Activated naive CD8-positive, alpha-beta T cell treated with anti-CD3 and anti-CD28 coated beads, Interleukin-2, amount 50 U/mL, for 24 hours (primary cell): ENCODE results near the gene RPL32.

Experiments
- ATAC-seq: fragments of 150-1000 bp; cut with Tn5 transposase; one replicate; pipeline ENCODE4 v1.10.0; 2021
- DNase-seq: peaks from one replicate; pipeline ENCODE4 v3.0.0; 2021
- H3K27ac Mint-ChIP-seq: one replicate; pipeline ENCODE4 v1.8.0; 2021; ENCODE audit warnings: mild to moderate bottlenecking, mixed read lengths
- H3K27me3 Mint-ChIP-seq: one replicate; pipeline ENCODE4 v1.8.0; 2021; ENCODE audit warnings: mixed read lengths
- H3K36me3 Mint-ChIP-seq: one replicate; pipeline ENCODE4 v1.8.0; 2021; ENCODE audit warnings: low read depth, mixed read lengths
- H3K4me1 Mint-ChIP-seq: one replicate; pipeline ENCODE4 v1.8.0; 2021; ENCODE audit warnings: mixed read lengths
- H3K4me3 Mint-ChIP-seq: one replicate; pipeline ENCODE4 v1.8.0; 2021; ENCODE audit warnings: mild to moderate bottlenecking, moderate library complexity, mixed read lengths
- H3K9me3 Mint-ChIP-seq: one replicate; pipeline ENCODE4 v1.8.0; 2021; ENCODE audit warnings: mixed read lengths

RPL32 gene

DNA sequence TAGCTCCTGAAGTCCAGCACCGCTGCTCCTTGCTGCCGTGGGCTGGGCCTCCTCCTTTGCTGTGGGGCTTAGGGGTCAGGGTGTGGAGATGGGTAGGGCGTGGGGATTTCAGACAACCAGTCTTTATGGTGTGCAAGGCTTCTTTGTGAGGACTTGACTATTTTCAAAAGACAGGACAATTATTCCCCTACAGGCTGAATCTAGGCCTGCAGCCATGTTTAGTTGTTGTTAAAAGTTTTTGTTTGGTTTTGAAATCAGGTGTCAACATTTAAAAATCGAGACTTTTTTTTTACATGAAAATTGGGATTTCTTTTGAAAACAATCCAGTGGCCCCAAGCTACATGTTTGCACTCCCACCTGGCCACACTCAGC lies 10.6 kb downstream of the RPL32 start:
- Mint-ChIP-seq H3K27ac (no peak overlapping the region), H3K4me1 (peaks cover 7% of the 10 kb centered on the region), H3K9me3 (no peaks in the 10 kb centered on the region), H3K27me3 (no peaks in the 10 kb centered on the region), H3K36me3 (peaks cover 37% of the 10 kb centered on the region), H3K4me3 (no peak overlapping the region)
- DNase-seq: no peak
- no peak for ATAC-seq

DNA sequence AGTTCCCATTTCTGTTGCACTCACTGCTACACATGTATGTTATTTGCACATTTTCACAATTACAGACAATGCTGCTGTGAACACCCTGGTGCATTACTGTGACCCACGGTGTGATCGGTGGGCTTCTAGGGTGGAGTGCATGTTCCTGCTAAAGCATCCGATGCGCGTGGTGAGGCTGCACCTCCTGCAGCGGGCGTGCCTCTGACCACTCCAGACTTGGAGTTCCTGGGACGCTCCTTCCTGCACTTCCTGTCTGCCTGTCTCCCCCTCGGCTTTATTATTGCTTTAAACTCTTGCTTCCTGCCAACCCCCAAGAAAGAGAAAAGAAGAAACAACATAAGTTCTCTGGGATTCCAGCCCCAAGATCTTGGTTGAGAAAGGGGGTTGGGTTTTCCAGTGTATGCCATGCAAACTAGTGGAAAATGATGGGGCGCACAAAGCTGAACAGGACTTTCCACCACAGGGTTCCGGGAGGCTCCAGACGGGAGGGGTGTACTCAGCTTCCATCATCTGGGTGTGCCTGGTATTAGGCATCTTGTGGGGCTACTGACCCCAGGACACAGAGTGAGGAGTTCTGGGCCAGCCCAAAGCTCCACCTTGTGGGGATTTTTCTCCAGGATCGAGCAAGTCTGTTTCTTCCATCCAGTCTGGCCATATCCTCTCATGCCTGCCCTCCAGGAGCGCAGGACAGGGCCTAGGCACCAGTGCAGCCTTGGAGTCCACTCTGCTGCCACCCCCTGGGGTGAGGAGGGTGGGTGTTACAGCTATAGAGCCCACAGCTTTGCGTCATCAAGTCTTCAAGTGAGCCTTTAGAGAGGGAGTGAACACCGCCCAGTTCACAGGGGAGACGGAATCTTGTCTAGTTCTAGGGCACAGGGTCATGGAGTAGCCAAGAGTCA lies 11.2 kb downstream of the RPL32 start:
- Mint-ChIP-seq H3K27me3 (no peaks in the 10 kb centered on the region), H3K36me3 (peaks cover 31% of the 10 kb centered on the region), H3K9me3 (no peaks in the 10 kb centered on the region), H3K4me1 (peaks cover 5% of the 10 kb centered on the region), H3K4me3 (no peak overlapping the region), H3K27ac (no peak overlapping the region)
- ATAC-seq: no peak
- DNase-seq: no peak

DNA sequence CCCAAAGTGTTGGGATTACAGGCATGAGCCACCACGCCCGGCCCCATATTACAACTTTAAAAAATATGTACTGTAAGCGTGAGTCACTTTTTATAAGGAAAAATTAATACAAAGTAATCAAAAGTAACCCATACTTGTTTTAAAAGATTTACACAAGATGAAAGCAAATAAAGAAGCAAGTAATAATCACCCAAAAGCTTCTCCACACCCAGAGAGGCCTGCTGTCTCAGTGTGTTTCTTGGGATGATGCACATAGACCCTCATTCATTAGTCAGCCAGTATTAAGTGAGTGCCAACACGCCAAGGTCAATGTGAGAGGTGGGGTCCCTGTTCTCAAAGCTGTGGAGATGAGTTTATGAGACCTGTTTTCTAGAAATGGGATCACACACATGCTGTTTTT lies 12.0 kb downstream of the RPL32 start:
- ATAC-seq (no peak), DNase-seq (no peak)
- peaks cover 5% of the 10 kb centered on the region for H3K4me1 Mint-ChIP-seq
- no peaks in the 10 kb centered on the region for H3K9me3 Mint-ChIP-seq
- H3K36me3 Mint-ChIP-seq: peaks cover 23% of the 10 kb centered on the region
- no peak overlapping the region for H3K4me3 Mint-ChIP-seq
- H3K27me3 Mint-ChIP-seq: no peaks in the 10 kb centered on the region
- H3K27ac Mint-ChIP-seq: no peak overlapping the region

DNA sequence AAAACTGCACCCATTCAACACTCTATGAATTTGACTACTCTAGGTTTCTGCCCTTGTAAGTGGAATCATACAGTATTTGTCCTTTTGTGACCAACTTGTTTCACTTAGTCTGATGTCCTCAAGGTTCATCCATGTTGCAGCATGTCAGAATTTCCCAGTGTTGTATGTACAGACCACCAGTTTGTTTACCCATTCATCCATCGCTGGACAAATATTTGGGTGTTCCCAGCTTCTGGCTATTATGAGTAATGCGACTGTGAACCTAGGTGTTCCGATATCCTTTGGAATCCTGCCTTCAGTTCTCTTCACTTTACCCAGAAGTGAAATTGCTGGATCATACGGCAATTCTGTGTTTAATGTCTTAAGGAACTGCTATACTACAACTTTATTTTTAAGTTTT lies 12.6 kb downstream of the RPL32 start:
- H3K4me3 Mint-ChIP-seq: no peak overlapping the region
- no peak overlapping the region for H3K27ac Mint-ChIP-seq
- no peaks in the 10 kb centered on the region for H3K9me3 Mint-ChIP-seq
- ATAC-seq (no peak), DNase-seq (no peak)
- H3K36me3 Mint-ChIP-seq: peaks cover 17% of the 10 kb centered on the region
- no peaks in the 10 kb centered on the region for H3K27me3 Mint-ChIP-seq
- H3K4me1 Mint-ChIP-seq: peaks cover 2% of the 10 kb centered on the region

DNA sequence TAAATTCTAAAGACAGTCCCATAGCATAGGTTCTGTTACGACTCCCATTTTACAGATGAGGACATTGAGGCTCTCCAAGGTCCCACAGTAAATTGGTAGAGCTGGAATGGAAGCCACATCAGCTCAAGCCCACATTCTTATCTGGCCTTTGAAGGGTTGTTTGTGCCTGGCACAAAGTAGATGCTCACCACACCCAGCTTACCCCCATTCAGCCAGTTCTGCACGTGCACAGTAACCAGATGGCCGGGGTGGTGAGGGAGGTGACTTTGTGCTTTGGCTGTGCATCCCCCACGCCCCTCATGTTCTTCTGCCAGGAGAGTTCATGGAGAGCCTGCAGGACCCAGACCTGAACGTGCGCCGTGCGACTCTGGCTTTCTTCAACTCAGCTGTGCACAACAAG lies 16.2 kb downstream of the RPL32 start:
- no peak for DNase-seq
- no peak for ATAC-seq
- H3K9me3 Mint-ChIP-seq: no peaks in the 10 kb centered on the region

DNA sequence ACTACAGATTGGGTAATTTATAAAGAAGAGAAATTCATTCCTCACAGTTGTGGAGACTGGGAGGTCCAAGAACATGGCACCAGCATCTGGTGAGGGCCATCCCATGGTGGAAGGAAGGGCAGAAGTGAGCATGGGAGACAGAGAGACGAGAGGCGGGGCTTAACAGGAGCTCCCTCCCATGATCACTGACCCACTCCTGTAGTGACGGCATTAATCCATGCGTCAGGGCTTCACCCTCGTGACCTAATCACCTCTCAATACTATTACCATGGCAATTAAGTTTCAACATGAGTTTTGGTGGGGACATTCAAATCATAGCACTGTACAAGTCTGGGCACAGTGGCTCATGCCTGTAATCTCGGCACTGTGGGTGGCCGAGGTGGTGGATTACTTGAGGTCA lies 17.1 kb downstream of the RPL32 start:
- H3K27me3 Mint-ChIP-seq: no peaks in the 10 kb centered on the region
- H3K9me3 Mint-ChIP-seq: no peaks in the 10 kb centered on the region
- no peaks in the 10 kb centered on the region for H3K36me3 Mint-ChIP-seq
- ATAC-seq (no peak), DNase-seq (no peak)
- no peak overlapping the region for H3K4me3 Mint-ChIP-seq
- no peaks in the 10 kb centered on the region for H3K4me1 Mint-ChIP-seq
- H3K27ac Mint-ChIP-seq: no peak overlapping the region

More for the DNA sequence above, 16.2 kb downstream of the RPL32 start:
- H3K27ac Mint-ChIP-seq: no peak overlapping the region
- H3K4me3 Mint-ChIP-seq: no peak overlapping the region
- H3K36me3 Mint-ChIP-seq: no peaks in the 10 kb centered on the region
- H3K4me1 Mint-ChIP-seq: no peaks in the 10 kb centered on the region
- no peaks in the 10 kb centered on the region for H3K27me3 Mint-ChIP-seq

DNA sequence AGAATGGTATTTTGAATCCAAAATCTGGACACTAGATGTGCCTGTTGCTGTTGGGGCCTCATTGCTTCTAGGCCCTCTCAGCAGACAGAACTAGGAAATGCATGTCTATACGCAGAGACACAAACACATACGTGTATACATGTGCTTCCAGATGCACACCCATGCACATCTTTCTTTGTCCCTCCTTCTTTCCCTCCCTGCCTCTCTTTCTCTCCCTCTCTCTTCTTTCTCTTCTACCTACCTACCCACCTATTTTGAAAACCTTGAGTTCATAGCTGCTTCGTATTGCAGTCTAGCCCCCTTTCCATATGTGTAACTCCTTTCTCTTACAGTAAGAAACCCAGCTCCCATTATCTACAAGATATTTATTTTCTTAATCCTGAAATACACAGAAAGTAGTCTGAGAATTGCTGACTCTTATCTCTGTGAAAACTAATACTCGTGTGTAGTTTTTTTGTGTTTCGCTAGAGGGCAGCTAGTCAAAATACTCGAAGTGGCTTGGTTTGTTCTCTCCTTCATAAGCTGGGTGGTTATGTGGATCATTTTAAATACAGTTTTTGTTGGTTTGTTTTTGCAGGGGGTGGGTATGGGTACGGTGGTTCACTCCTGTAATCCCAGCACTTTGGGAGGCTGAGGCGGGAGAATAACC lies 18.5 kb downstream of the RPL32 start:
- no peak overlapping the region for H3K27ac Mint-ChIP-seq
- no peaks in the 10 kb centered on the region for H3K4me1 Mint-ChIP-seq
- no peaks in the 10 kb centered on the region for H3K36me3 Mint-ChIP-seq
- H3K27me3 Mint-ChIP-seq: no peaks in the 10 kb centered on the region
- ATAC-seq (no peak), DNase-seq (no peak)
- no peaks in the 10 kb centered on the region for H3K9me3 Mint-ChIP-seq
- no peak overlapping the region for H3K4me3 Mint-ChIP-seq

DNA sequence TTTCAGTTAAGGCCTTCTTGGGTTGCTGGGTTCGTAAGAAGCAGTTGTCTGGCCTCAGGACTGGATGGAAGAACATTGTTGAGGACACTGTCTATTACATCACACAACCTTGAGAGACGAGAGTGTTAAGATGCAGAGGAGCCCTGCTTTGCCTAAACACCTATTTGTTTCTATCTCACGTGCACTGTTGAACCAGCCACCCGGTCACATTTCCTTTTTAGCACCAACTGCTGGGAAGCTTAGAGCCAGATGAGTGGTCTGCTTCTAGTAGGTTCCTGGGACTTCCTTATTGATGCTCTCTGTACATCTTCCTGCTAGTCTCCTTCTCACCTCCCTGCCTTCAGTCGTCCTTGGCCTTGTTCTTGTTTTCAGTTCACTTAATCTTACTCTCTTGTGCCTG lies 22.6 kb downstream of the RPL32 start:
- no peak for DNase-seq
- H3K4me3 Mint-ChIP-seq: no peak overlapping the region
- no peaks in the 10 kb centered on the region for H3K9me3 Mint-ChIP-seq
- ATAC-seq: no peak
- no peaks in the 10 kb centered on the region for H3K4me1 Mint-ChIP-seq
- no peaks in the 10 kb centered on the region for H3K36me3 Mint-ChIP-seq
- no peak overlapping the region for H3K27ac Mint-ChIP-seq
- no peaks in the 10 kb centered on the region for H3K27me3 Mint-ChIP-seq

DNA sequence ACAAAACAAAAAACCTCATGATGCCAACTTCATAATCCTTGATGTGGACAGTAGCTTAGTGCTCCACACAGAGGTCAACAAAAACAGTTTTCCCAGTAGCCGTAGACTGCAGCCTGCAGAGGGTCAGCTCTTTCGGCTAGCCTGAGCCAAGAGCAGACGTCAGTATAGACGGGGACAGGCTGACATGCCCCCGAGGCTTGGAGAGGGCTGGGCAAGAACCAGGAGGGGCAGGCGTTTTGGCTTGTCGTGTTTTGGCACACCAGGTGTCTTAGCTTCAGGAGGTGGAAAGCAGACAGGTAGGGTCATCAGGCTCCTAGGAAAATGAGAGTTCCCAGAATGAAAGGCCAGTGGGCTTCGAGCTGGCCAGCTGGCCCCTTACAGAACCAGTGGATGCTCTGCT lies 23.1 kb downstream of the RPL32 start:
- H3K9me3 Mint-ChIP-seq: no peaks in the 10 kb centered on the region
- ATAC-seq (no peak), DNase-seq (no peak)
- no peaks in the 10 kb centered on the region for H3K27me3 Mint-ChIP-seq
- H3K36me3 Mint-ChIP-seq: no peaks in the 10 kb centered on the region
- H3K4me3 Mint-ChIP-seq: no peak overlapping the region
- H3K27ac Mint-ChIP-seq: no peak overlapping the region
- H3K4me1 Mint-ChIP-seq: no peaks in the 10 kb centered on the region

DNA sequence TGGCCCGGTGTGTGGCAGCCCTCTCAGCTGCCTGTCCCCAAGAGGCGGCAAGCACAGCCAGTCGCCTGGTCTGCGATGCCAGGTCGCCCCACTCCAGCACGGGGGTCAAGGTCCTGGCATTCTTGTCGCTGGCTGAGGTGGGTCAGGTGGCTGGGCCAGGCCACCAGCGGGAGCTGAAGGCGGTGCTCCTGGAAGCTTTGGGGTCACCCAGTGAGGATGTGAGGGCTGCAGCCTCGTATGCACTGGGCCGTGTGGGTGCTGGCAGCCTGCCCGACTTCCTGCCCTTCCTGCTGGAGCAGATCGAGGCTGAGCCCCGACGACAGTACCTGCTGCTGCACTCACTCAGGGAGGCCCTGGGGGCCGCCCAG lies 24.0 kb downstream of the RPL32 start:
- Mint-ChIP-seq H3K4me1 (no peaks in the 10 kb centered on the region), H3K9me3 (no peaks in the 10 kb centered on the region), H3K36me3 (no peaks in the 10 kb centered on the region), H3K27me3 (no peaks in the 10 kb centered on the region), H3K27ac (no peak overlapping the region), H3K4me3 (no peak overlapping the region)
- ATAC-seq (no peak), DNase-seq (no peak)

DNA sequence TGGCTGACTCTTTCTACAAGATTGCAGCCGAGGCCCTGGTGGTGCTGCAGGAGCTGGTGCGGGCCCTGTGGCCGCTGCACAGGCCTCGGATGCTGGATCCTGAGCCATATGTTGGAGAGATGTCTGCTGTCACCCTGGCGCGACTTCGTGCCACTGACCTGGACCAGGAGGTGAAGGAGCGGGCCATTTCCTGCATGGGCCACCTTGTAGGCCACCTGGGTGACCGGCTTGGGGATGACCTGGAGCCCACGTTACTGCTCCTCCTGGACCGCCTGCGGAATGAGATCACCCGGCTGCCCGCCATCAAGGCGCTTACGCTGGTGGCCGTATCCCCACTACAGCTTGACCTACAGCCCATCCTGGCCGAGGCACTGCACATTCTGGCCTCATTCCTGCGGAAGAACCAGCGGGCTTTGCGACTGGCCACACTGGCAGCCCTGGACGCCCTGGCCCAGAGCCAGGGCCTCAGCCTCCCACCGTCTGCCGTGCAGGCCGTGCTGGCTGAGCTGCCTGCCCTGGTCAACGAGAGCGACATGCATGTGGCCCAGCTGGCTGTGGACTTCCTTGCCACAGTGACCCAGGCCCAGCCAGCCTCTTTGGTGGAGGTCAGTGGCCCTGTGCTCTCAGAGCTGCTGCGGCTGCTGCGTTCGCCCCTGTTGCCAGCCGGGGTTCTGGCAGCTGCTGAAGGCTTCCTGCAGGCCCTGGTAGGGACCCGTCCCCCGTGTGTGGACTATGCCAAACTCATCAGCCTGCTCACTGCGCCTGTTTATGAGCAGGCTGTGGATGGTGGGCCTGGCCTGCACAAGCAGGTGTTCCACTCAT lies 24.6 kb downstream of the RPL32 start:
- Mint-ChIP-seq H3K9me3 (no peaks in the 10 kb centered on the region), H3K4me3 (no peak overlapping the region), H3K27ac (no peak overlapping the region), H3K36me3 (no peaks in the 10 kb centered on the region), H3K27me3 (no peaks in the 10 kb centered on the region), H3K4me1 (no peaks in the 10 kb centered on the region)
- ATAC-seq: no peak
- no peak for DNase-seq

DNA sequence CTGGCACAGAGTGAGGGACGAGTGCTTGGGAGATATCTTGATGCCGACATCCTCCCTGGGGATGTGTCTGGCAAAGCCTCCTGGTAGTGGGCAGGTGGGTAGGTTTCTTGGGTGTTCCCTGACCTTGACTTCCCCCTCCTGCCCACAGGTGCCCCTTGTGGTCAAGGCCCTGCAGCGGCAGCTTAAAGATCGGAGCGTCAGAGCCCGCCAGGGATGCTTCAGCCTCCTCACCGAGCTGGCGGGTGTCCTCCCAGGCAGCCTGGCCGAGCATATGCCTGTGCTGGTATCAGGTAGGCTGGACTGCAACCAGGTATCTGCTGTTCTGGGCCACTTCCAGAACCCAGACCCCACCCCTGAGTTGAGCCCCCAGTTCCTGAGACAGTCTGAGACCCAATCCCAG lies 25.6 kb downstream of the RPL32 start:
- H3K4me1 Mint-ChIP-seq: peaks cover 1% of the 10 kb centered on the region
- no peak overlapping the region for H3K4me3 Mint-ChIP-seq
- H3K9me3 Mint-ChIP-seq: no peaks in the 10 kb centered on the region
- H3K36me3 Mint-ChIP-seq: no peaks in the 10 kb centered on the region
- H3K27me3 Mint-ChIP-seq: no peaks in the 10 kb centered on the region
- ATAC-seq (no peak), DNase-seq (no peak)
- H3K27ac Mint-ChIP-seq: no peak overlapping the region

DNA sequence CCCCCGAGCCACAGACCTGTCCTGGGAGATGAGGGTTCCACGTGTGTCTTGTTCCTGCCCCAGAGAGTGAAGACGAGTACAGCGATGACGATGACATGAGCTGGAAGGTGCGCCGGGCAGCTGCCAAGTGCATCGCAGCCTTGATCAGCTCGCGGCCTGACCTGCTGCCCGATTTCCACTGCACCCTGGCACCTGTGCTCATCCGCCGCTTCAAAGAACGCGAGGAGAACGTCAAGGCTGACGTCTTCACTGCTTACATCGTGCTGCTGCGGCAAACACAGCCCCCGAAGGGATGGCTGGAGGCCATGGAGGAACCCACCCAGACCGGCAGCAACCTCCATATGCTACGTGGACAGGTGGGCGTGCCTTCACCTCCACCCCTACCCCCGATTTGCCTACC lies 26.3 kb downstream of the RPL32 start:
- Mint-ChIP-seq H3K9me3 (no peaks in the 10 kb centered on the region), H3K27ac (no peak overlapping the region), H3K4me1 (peaks cover 5% of the 10 kb centered on the region), H3K36me3 (no peaks in the 10 kb centered on the region), H3K4me3 (no peak overlapping the region), H3K27me3 (no peaks in the 10 kb centered on the region)
- no peak for DNase-seq
- ATAC-seq: no peak

DNA sequence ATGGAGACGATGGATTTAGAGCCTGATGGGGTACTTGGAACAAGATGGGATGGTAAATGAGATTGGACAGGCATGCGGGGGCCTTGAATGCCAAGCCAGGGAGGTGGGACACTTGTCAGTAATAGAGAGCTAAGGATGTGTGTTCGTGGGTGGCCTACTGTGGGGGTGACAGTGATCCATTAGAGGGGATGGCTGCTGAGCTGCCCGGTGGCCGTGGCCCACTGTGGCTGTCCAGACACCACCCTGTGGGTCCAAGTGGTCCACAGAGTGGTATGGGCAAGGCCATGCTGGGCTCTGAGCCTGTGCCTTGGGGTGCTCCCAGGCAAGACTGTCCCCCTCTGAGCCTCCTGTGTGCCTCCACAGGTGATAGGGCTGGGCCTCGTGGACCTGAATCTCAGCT lies 27.4 kb downstream of the RPL32 start:
- Mint-ChIP-seq H3K27me3 (no peaks in the 10 kb centered on the region), H3K4me1 (peaks cover 9% of the 10 kb centered on the region), H3K4me3 (no peak overlapping the region), H3K9me3 (no peaks in the 10 kb centered on the region), H3K36me3 (no peaks in the 10 kb centered on the region), H3K27ac (no peak overlapping the region)
- ATAC-seq: no peak
- DNase-seq: no peak

DNA sequence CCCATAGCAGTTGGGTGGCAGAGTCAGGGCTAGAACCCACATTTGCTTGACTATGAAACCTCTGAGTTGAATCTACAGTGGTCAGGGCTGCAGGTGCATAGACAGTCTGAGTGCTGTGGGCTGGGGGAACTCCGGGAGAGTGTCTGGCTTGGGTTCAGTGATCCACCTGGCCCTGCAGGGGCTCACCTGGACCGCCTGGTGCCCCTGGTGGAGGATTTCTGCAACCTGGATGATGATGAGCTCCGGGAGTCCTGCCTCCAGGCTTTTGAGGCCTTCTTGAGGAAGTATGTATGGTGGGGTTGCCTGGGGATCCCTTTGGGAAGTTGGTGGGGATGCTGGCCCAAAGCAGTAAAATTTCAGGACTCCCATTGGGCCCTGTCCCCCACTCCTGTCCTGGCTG lies 28.6 kb downstream of the RPL32 start:
- Mint-ChIP-seq H3K27ac (no peak overlapping the region), H3K4me1 (peaks cover 9% of the 10 kb centered on the region), H3K27me3 (no peaks in the 10 kb centered on the region), H3K9me3 (no peaks in the 10 kb centered on the region), H3K36me3 (no peaks in the 10 kb centered on the region), H3K4me3 (no peak overlapping the region)
- DNase-seq (no peak), ATAC-seq (no peak)
